Stimulated activated CD4-positive, alpha-beta T cell treated with anti-CD3 and anti-CD28 coated beads, Interleukin-15, amount 100 ng/mL, for 24 hours (primary cell): ENCODE data around the gene FBXL17.
"Not testable (repeated sequence)": the region's sequence is repeated elsewhere in the genome, so short reads cannot be mapped to it uniquely, and the experiment has no call there.

Experiments
- DNase-seq: peaks from one replicate; pipeline ENCODE4 v3.0.0-alpha.2; 2020

FBXL17 gene

GRCh38 chr5:108238936-108239887 is 142.7 kb downstream of the FBXL17 start:
- DNase-seq: no peak

- no peak for DNase-seq
These were observed 143.4 kb downstream of the FBXL17 start for GRCh38 chr5:108238461-108238860.

- DNase-seq: no peak
These were observed 148.2 kb downstream of the FBXL17 start for GRCh38 chr5:108233617-108234155.

- no peak for DNase-seq
These were observed 149.1 kb downstream of the FBXL17 start for GRCh38 chr5:108232805-108233204.

- no peak for DNase-seq
These were observed 159.9 kb downstream of the FBXL17 start for GRCh38 chr5:108222011-108222410.

- no peak for DNase-seq
These were observed 161.1 kb downstream of the FBXL17 start for GRCh38 chr5:108220834-108221233.

- DNase-seq: no peak
These were observed 165.0 kb downstream of the FBXL17 start for GRCh38 chr5:108216890-108217289.

GRCh38 chr5:108214857-108215256 is 167.0 kb downstream of the FBXL17 start:
- no peak for DNase-seq

GRCh38 chr5:108212775-108213346 is 169.0 kb downstream of the FBXL17 start:
- no peak for DNase-seq

- no peak for DNase-seq
These were observed 175.2 kb downstream of the FBXL17 start for GRCh38 chr5:108206707-108207106.

- no peak for DNase-seq
These were observed 180.2 kb downstream of the FBXL17 start for GRCh38 chr5:108201721-108202120.

GRCh38 chr5:108196276-108196675 is 185.6 kb downstream of the FBXL17 start:
- no peak for DNase-seq

- DNase-seq: no peak
These were observed 188.7 kb downstream of the FBXL17 start for GRCh38 chr5:108193021-108193795.

GRCh38 chr5:108184940-108185339 is 197.0 kb downstream of the FBXL17 start:
- DNase-seq: no peak

GRCh38 chr5:108181975-108182374 is 199.9 kb downstream of the FBXL17 start:
- DNase-seq: no peak

GRCh38 chr5:108174286-108174685 is 207.6 kb downstream of the FBXL17 start:
- DNase-seq: no peak

GRCh38 chr5:108171759-108172158 is 210.1 kb downstream of the FBXL17 start:
- DNase-seq: no peak

- DNase-seq: no peak
These were observed 213.0 kb downstream of the FBXL17 start for GRCh38 chr5:108168915-108169314.

- no peak for DNase-seq
These were observed 214.7 kb downstream of the FBXL17 start for GRCh38 chr5:108167174-108167573.

- DNase-seq: no peak
These were observed 217.3 kb downstream of the FBXL17 start for GRCh38 chr5:108164574-108164973.

- not testable (repeated sequence) for DNase-seq
These were observed 229.0 kb downstream of the FBXL17 start for GRCh38 chr5:108152854-108153253.

- DNase-seq: no peak
These were observed 232.5 kb downstream of the FBXL17 start for GRCh38 chr5:108149369-108149768.

- DNase-seq: no peak
These were observed 233.2 kb downstream of the FBXL17 start for GRCh38 chr5:108148715-108149139.
